NB4 (cell line): ENCODE data around the gene JMJD7.

ENCODE experiments used
- CTCF ChIP-seq: IDR thresholded peaks from one replicate; pipeline ENCODE4 v1.5.1; 2012; ENCODE audit warnings: low read depth, low read length
- MAX ChIP-seq: IDR thresholded peaks from 2 replicates; pipeline ENCODE4 v1.6.1; 2011; ENCODE audit warnings: low read depth, low read length
- MYC ChIP-seq: IDR thresholded peaks from 2 replicates; pipeline ENCODE4 v1.6.1; 2011; ENCODE audit warnings: low read depth, low read length
- POLR2A ChIP-seq: IDR thresholded peaks from 2 replicates; pipeline ENCODE4 v1.6.1; 2011; ENCODE audit warnings: mild to moderate bottlenecking; ENCODE audit not compliant: insufficient read length; ENCODE audit errors: extremely low read depth

- TF ChIP-seq CTCF (no peak), POLR2A (no peak), MAX (no peak), MYC (no peak)
Observed at GRCh38 chr15:41824062-41824745, 3.7 kb upstream of the JMJD7 start.
